HEK293 (cell line): Measurements from ENCODE around the gene GRIK2.

Experiments used
- CTCF ChIA-PET: fragments of 350-600 bp; formaldehyde crosslinking; extraction: SDS; loops from one replicate; lab custom pipeline; 2021; ENCODE audit warnings: antibody characterized with exemption; lab: Yijun Ruan, JAX
- POLR2A ChIA-PET: fragments of 300-600 bp; formaldehyde crosslinking; extraction: SDS; loops from one replicate; lab custom pipeline; 2020; ENCODE audit warnings: antibody characterized with exemption, inconsistent platforms; lab: Yijun Ruan, JAX
- H3K27ac ChIP-seq: fragments of 200-500 bp; sonication (Bioruptor generic); 2 replicates; pipeline ENCODE4 v1.5.1; 2014; ENCODE audit warnings: low read depth, low read length, control low read depth, inconsistent platforms; ENCODE audit errors: extremely low read depth
- H3K36me3 ChIP-seq, 2 experiments: fragments of 200-500 bp in 1 of 2; sonication (Bioruptor generic) in 1 of 2; 1 replicate in 1 of 2; 2 replicates in 1 of 2; pipeline ENCODE4 v1.5.1; 2014 to 2017; ENCODE audit warnings: inconsistent platforms in 2 of 2, low read length in 2 of 2; ENCODE audit not compliant: control insufficient read depth in 2 of 2, insufficient read depth in 1 of 2
- H3K4me1 ChIP-seq: fragments of 200-500 bp; sonication (Bioruptor generic); 2 replicates; pipeline ENCODE4 v1.5.1; 2014; ENCODE audit warnings: mild to moderate bottlenecking, low read length, inconsistent platforms; ENCODE audit not compliant: control insufficient read depth, insufficient read depth
- H3K4me3 ChIP-seq: 2 replicates; pipeline ENCODE4 v1.5.1; 2011; ENCODE audit warnings: low read depth, mild to moderate bottlenecking, control low read depth, low read length, moderate library complexity
- H3K9me3 ChIP-seq: fragments of 200-500 bp; sonication (Bioruptor generic); 2 replicates; pipeline ENCODE4 v1.5.1; 2014; ENCODE audit warnings: low read depth, low read length, inconsistent platforms; ENCODE audit not compliant: control insufficient read depth, insufficient read depth
- KLF10 ChIP-seq: fragments of 450-650 bp; IDR thresholded peaks from 2 replicates; pipeline ENCODE4 v1.5.1; 2018; ENCODE audit warnings: missing biosample characterization, mild to moderate bottlenecking, missing genetic modification characterization
- KLF16 ChIP-seq: fragments of 450-650 bp; formaldehyde crosslinking; IDR thresholded peaks from 2 replicates; pipeline ENCODE4 v1.5.1; 2017; ENCODE audit warnings: missing biosample characterization, missing genetic modification characterization
- ZBTB10 ChIP-seq: fragments of 450-650 bp; formaldehyde crosslinking; IDR thresholded peaks from 2 replicates; pipeline ENCODE4 v1.5.1; 2016; ENCODE audit warnings: missing biosample characterization, missing genetic modification characterization
- ZNF140 ChIP-seq: fragments of 450-650 bp; formaldehyde crosslinking; IDR thresholded peaks from 2 replicates; pipeline ENCODE4 v1.5.1; 2016; ENCODE audit warnings: missing biosample characterization, missing genetic modification characterization
- ZNF292 ChIP-seq: fragments of 450-650 bp; formaldehyde crosslinking; IDR thresholded peaks from 2 replicates; pipeline ENCODE4 v1.5.1; 2016; ENCODE audit warnings: low read depth, missing biosample characterization, missing genetic modification characterization, borderline replicate concordance
- ZNF324 ChIP-seq: fragments of 450-650 bp; formaldehyde crosslinking; IDR thresholded peaks from 2 replicates; pipeline ENCODE4 v1.5.1; 2016; ENCODE audit warnings: missing biosample characterization, missing genetic modification characterization
- ZNF48 ChIP-seq: fragments of 450-650 bp; formaldehyde crosslinking; IDR thresholded peaks from 2 replicates; pipeline ENCODE4 v1.5.1; 2016; ENCODE audit warnings: missing biosample characterization, missing genetic modification characterization
- ZNF513 ChIP-seq: fragments of 450-650 bp; IDR thresholded peaks from 2 replicates; pipeline ENCODE4 v1.5.1; 2018; ENCODE audit warnings: missing biosample characterization, missing genetic modification characterization
- ZNF548 ChIP-seq: fragments of 450-650 bp; formaldehyde crosslinking; IDR thresholded peaks from 2 replicates; pipeline ENCODE4 v1.5.1; 2016; ENCODE audit warnings: missing biosample characterization, missing genetic modification characterization
- ZNF670 ChIP-seq: fragments of 450-650 bp; formaldehyde crosslinking; IDR thresholded peaks from 2 replicates; pipeline ENCODE4 v1.5.1; 2016; ENCODE audit warnings: missing biosample characterization, missing genetic modification characterization, low read depth
- ZNF843 ChIP-seq: fragments of 450-650 bp; formaldehyde crosslinking; IDR thresholded peaks from 2 replicates; pipeline ENCODE4 v1.5.1; 2016; ENCODE audit warnings: missing biosample characterization, missing genetic modification characterization
- TF ChIP-seq, protein P1 (sequence below): fragments of 450-650 bp; formaldehyde crosslinking; IDR thresholded peaks from 2 replicates; pipeline ENCODE4 v1.5.1; 2016; ENCODE audit warnings: missing biosample characterization, missing genetic modification characterization
- TF ChIP-seq, protein P2 (sequence below): fragments of 450-650 bp; formaldehyde crosslinking; IDR thresholded peaks from 2 replicates; pipeline ENCODE4 v1.5.1; 2016; ENCODE audit warnings: missing biosample characterization, missing genetic modification characterization
- TF ChIP-seq, protein P3 (sequence below): fragments of 450-650 bp; formaldehyde crosslinking; IDR thresholded peaks from 2 replicates; pipeline ENCODE4 v1.5.1; 2016; ENCODE audit warnings: missing biosample characterization, missing genetic modification characterization

The GRIK2 gene

DNA sequence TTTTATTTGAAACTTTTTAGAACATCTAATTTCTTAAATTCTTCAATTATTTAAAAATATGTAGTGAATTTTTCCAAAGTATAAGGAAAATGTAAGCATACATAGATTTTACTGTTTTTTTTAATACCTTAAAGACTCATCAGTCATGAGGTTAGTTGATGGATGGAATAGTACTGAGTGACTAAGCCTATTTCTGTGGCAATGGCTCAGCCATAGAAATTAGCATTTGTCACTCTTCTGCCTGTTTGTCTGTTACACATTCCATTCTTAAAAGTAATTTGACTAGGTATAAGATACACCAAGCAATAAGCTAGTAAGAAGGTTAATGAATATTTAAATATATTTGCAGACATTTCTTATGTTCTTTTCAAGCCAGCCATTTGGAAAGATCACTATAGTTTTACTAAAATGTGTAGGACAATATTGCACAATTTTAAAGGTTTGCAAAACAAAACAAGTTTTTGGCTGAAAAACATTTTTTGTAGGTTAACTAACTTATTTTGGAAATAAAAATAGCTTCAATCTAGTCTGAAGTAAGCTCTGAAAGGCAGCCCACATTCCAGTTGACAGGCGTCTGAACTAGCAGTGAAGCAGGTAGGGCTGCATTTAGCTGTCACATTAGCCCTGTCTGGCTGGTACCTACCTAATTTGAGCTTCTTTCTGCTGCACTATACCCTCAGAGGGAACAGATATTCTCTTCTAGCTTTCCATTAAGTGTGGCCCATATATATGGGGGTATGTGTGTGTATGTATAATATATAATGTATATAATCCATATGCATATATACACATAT, 385.7 kb downstream of the GRIK2 start:
- H3K27ac ChIP-seq, result no peak overlapping the region
- CTCF ChIA-PET, result no interaction called here
- POLR2A ChIA-PET, result no interaction called here
- H3K4me3 ChIP-seq, result no peak overlapping the region
- TF ChIP-seq ZNF513 (tag by site-specific recombination), result no peak
- no peak for TF ChIP-seq ZNF670 (tag by site-specific recombination)
- TF ChIP-seq, protein P1, sequence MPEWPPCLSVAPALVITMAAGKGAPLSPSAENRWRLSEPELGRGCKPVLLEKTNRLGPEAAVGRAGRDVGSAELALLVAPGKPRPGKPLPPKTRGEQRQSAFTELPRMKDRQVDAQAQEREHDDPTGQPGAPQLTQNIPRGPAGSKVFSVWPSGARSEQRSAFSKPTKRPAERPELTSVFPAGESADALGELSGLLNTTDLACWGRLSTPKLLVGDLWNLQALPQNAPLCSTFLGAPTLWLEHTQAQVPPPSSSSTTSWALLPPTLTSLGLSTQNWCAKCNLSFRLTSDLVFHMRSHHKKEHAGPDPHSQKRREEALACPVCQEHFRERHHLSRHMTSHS, result no peak
- TF ChIP-seq ZNF843 (tag by site-specific recombination), result no peak
- TF ChIP-seq, protein P2, sequence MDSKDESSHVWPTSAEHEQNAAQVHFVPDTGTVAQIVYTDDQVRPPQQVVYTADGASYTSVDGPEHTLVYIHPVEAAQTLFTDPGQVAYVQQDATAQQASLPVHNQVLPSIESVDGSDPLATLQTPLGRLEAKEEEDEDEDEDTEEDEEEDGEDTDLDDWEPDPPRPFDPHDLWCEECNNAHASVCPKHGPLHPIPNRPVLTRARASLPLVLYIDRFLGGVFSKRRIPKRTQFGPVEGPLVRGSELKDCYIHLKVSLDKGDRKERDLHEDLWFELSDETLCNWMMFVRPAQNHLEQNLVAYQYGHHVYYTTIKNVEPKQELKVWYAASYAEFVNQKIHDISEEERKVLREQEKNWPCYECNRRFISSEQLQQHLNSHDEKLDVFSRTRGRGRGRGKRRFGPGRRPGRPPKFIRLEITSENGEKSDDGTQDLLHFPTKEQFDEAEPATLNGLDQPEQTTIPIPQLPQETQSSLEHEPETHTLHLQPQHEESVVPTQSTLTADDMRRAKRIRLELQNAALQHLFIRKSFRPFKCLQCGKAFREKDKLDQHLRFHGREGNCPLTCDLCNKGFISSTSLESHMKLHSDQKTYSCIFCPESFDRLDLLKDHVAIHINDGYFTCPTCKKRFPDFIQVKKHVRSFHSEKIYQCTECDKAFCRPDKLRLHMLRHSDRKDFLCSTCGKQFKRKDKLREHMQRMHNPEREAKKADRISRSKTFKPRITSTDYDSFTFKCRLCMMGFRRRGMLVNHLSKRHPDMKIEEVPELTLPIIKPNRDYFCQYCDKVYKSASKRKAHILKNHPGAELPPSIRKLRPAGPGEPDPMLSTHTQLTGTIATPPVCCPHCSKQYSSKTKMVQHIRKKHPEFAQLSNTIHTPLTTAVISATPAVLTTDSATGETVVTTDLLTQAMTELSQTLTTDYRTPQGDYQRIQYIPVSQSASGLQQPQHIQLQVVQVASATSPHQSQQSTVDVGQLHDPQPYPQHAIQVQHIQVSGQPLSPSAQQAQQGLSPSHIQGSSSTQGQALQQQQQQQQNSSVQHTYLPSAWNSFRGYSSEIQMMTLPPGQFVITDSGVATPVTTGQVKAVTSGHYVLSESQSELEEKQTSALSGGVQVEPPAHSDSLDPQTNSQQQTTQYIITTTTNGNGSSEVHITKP (tag by site-specific recombination), result no peak
- H3K36me3 ChIP-seq, result no peaks in the 10 kb centered on the region
- H3K4me1 ChIP-seq, result no peaks in the 10 kb centered on the region
- H3K9me3 ChIP-seq, result no peaks in the 10 kb centered on the region; the same call in 1 of the 2 replicates

DNA sequence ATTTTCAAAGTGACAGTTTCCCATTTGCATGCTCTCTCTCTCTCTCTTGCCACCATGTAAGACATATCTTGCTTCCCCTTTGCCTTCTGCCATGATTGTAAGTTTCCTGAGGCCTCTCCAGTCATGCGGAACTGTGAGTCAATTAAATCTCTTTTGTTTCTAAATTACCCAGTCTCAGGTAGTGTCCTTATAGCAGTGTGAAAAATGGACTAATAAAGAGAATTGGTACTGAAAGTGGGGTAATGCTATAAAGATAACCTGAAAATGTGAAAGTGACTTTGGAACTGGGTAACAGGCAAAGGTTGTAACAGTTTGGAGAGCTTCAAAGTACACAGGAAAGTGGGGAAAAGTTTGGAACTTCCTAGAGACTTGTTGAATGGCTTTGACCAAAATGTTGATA, 389.8 kb downstream of the GRIK2 start:
- H3K27ac ChIP-seq, result no peak overlapping the region
- CTCF ChIA-PET, result no interaction called here
- H3K4me1 ChIP-seq, result no peaks in the 10 kb centered on the region
- no peaks in the 10 kb centered on the region for H3K36me3 ChIP-seq
- TF ChIP-seq KLF16, result no peak
- no peak for TF ChIP-seq ZNF292
- TF ChIP-seq, protein P3, sequence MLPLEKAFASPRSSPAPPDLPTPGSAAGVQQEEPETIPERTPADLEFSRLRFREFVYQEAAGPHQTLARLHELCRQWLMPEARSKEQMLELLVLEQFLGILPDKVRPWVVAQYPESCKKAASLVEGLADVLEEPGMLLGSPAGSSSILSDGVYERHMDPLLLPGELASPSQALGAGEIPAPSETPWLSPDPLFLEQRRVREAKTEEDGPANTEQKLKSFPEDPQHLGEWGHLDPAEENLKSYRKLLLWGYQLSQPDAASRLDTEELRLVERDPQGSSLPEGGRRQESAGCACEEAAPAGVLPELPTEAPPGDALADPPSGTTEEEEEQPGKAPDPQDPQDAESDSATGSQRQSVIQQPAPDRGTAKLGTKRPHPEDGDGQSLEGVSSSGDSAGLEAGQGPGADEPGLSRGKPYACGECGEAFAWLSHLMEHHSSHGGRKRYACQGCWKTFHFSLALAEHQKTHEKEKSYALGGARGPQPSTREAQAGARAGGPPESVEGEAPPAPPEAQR (tag by site-specific recombination), result no peak
- no peak for TF ChIP-seq KLF10
- no peak for TF ChIP-seq ZNF548 (tag by site-specific recombination)
- no peak for TF ChIP-seq ZNF140
- no peak for TF ChIP-seq ZNF48 (tag by site-specific recombination)
- TF ChIP-seq ZBTB10 (tag by site-specific recombination), result no peak
- TF ChIP-seq ZNF324 (tag by site-specific recombination), result no peak
- H3K9me3 ChIP-seq, result no peaks in the 10 kb centered on the region; the same call in 1 of the 2 replicates
- POLR2A ChIA-PET, result no interaction called here
- no peak overlapping the region for H3K4me3 ChIP-seq
